ENCODE measurements around the gene PSD. TPM values are rescaled to one million over a fixed set of nuclear protein-coding genes. Genes with fewer than 3 reads are reported as not detected.

Gene PSD
- total and polyA plus RNA-seq, 11 donors, result 0.14 to 1.7 (median 0.84) TPM

GRCh38 chr10:102375867-102376266, 42.7 kb downstream of the PSD start:
- Histone ChIP-seq H3K27me3 (no peaks in the 10 kb centered on the region), H3K9me3 (peaks cover 0 to 6% (median 0%) of the 10 kb centered on the region in 12 donors), H3K36me3 (peaks cover 5 to 100% (median 100%) of the 10 kb centered on the region in 9 donors), H3K4me3 (no peak overlapping the region), H3K27ac (no peak overlapping the region), H3K4me1 (no peaks in the 10 kb centered on the region)
- ATAC-seq (no peak), DNase-seq (no peak)
- intact Hi-C loops (cut with DNase I), result no loop called here
- TF ChIP-seq CTCF (IDR thresholded peaks at IDR 0.05), result no peak
- no peak for TF ChIP-seq POLR2A (IDR thresholded peaks at IDR 0.05)
- WGBS, 4 donors, result 84 to 94% (median 90%) methylated on average over 2 of the region's 2 CpGs

GRCh38 chr10:102375250-102375649, 43.3 kb downstream of the PSD start:
- intact Hi-C loops (cut with DNase I), result no loop called here
- WGBS, 4 donors, result 87 to 93% (median 89%) methylated on average over 6 to 7 of the region's 7 CpGs
- TF ChIP-seq CTCF (IDR thresholded peaks at IDR 0.05) (no peak), POLR2A (IDR thresholded peaks at IDR 0.05) (no peak)

GRCh38 chr10:102371295-102371694, 47.3 kb downstream of the PSD start:
- ATAC-seq, result no peak
- Histone ChIP-seq H3K27ac (no peak overlapping the region), H3K36me3 (peaks cover 3 to 100% (median 100%) of the 10 kb centered on the region in 9 donors), H3K9me3 (peaks cover 0 to 10% (median 0%) of the 10 kb centered on the region in 12 donors), H3K27me3 (no peaks in the 10 kb centered on the region), H3K4me1 (no peaks in the 10 kb centered on the region), H3K4me3 (no peak overlapping the region)
- WGBS, 4 donors, result 94 to 100% (median 96%) methylated on average over 2 of the region's 2 CpGs
- no peak for TF ChIP-seq POLR2A (IDR thresholded peaks at IDR 0.05)
- no peak for TF ChIP-seq CTCF (IDR thresholded peaks at IDR 0.05)
- intact Hi-C loops (cut with DNase I), result no loop called here
- DNase-seq, result no peak

More at GRCh38 chr10:102375250-102375649, 43.3 kb downstream of the PSD start:
- no peak overlapping the region for H3K4me3 ChIP-seq
- H3K27me3 ChIP-seq, result no peaks in the 10 kb centered on the region
- peaks cover 3 to 100% (median 100%) of the 10 kb centered on the region in 9 donors for H3K36me3 ChIP-seq
- DNase-seq (no peak), ATAC-seq (peak in 1 of 4 donors; percentile 9)
- no peak overlapping the region for H3K27ac ChIP-seq
- no peaks in the 10 kb centered on the region for H3K4me1 ChIP-seq
- H3K9me3 ChIP-seq, result peaks cover 0 to 10% (median 0%) of the 10 kb centered on the region in 12 donors

GRCh38 chr10:102368077-102368476, 50.5 kb downstream of the PSD start:
- Histone ChIP-seq H3K36me3 (peaks cover 7 to 100% (median 99%) of the 10 kb centered on the region in 9 donors), H3K27me3 (no peaks in the 10 kb centered on the region), H3K27ac (no peak overlapping the region), H3K4me1 (no peaks in the 10 kb centered on the region), H3K9me3 (peaks cover 0 to 10% (median 0%) of the 10 kb centered on the region in 12 donors), H3K4me3 (no peak overlapping the region)
- no peak for ATAC-seq
- DNase-seq, result no peak
- 55 to 73% (median 66%) methylated on average over 2 to 3 of the region's 3 CpGs for WGBS, 4 donors
- TF ChIP-seq CTCF (IDR thresholded peaks at IDR 0.05) (no peak), POLR2A (IDR thresholded peaks at IDR 0.05) (no peak)
- intact Hi-C loops (cut with DNase I), result no loop called here
